ENCODE data around the gene ZNF827.
"Not testable (repeated sequence)": the region's sequence is repeated elsewhere in the genome, so short reads cannot be mapped to it uniquely, and the experiment has no call there.

The ZNF827 gene

DNA sequence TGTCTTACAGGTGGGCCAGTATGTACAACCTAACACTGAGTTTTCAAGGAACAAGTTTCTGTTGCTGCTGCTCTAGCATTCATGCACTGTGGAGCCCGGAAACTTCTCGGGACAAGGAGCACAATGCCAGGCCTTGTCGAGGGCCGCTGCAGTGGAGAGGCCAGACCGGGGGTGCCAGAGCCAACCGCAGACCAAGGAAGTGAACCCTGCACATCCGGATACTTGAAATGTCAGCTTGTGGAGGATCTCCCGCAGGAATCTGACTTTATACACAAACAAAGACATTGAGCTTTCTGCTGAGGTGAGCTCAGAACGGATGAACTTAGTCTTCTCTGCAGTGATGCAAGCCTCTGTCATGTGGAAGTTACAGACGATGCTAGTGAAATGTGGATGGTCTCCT lies 99.5 kb downstream of the ZNF827 start:
- Histone ChIP-seq H3K36me3 (ENCODE audit: insufficient read depth, low read length) (peaks cover 39% of the 10 kb centered on the region; the same call in 1 of the 2 replicates), H3K9me2 (replicated peaks; ENCODE audit: low read depth, low read length) (no peaks in the 10 kb centered on the region), H3K9me3 (ENCODE audit: insufficient read depth, low read depth, low read length) (no peaks in the 10 kb centered on the region), H3K4me2 (ENCODE audit: low read depth, low read length, poor library complexity, severe bottlenecking) (no peak overlapping the region), H3F3A (ENCODE audit: low read depth) (0 out of 2 replicates have a peak, but pooled peaks cover 3% of the 10 kb centered on the region), H3K9ac (ENCODE audit: low read depth, low read length, poor library complexity, severe bottlenecking) (no peak overlapping the region), H3K4me3 (ENCODE audit: low read length, poor library complexity, severe bottlenecking) (no peak overlapping the region), H2AFZ (ENCODE audit: low read length) (no peak overlapping the region), H4K20me1 (ENCODE audit: insufficient read depth, low read length, poor library complexity, severe bottlenecking) (no peaks in the 10 kb centered on the region), H3K4me1 (ENCODE audit: insufficient read depth, low read length, poor library complexity, severe bottlenecking) (peaks cover 15% of the 10 kb centered on the region), H3K27me3 (ENCODE audit: insufficient read depth, low read length, poor library complexity, severe bottlenecking) (no peaks in the 10 kb centered on the region), H3K79me2 (ENCODE audit: insufficient read depth, low read length) (no peaks in the 10 kb centered on the region)
- TF ChIP-seq EZH2phosphoT487 (IDR thresholded peaks at IDR 0.05; ENCODE audit: borderline replicate concordance), result no peak
- TF ChIP-seq, protein P1, sequence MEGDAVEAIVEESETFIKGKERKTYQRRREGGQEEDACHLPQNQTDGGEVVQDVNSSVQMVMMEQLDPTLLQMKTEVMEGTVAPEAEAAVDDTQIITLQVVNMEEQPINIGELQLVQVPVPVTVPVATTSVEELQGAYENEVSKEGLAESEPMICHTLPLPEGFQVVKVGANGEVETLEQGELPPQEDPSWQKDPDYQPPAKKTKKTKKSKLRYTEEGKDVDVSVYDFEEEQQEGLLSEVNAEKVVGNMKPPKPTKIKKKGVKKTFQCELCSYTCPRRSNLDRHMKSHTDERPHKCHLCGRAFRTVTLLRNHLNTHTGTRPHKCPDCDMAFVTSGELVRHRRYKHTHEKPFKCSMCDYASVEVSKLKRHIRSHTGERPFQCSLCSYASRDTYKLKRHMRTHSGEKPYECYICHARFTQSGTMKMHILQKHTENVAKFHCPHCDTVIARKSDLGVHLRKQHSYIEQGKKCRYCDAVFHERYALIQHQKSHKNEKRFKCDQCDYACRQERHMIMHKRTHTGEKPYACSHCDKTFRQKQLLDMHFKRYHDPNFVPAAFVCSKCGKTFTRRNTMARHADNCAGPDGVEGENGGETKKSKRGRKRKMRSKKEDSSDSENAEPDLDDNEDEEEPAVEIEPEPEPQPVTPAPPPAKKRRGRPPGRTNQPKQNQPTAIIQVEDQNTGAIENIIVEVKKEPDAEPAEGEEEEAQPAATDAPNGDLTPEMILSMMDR (conservative IDR thresholded peaks at IDR 0.05; ENCODE audit: low read length), result no peak

DNA sequence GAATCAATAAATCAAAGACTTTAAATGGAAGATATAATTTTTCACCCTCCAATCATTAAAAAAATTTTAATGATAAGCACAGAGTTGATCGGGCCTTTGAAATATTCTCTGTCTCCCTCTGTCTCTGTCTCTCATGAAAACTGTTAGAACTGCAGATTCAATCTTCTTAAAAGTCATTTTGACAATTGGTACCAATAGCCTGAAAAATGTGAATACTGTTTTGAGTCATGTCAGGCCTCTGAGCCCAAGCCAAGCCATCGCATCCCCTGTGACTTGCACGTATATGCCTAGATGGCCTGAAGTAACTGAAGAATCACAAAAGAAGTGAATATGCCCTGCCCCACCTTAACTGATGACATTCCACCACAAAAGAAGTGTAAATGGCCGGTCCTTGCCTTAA lies 106.2 kb downstream of the ZNF827 start:
- not testable (repeated sequence) for H4K20me1 ChIP-seq (ENCODE audit: insufficient read depth, low read length, poor library complexity, severe bottlenecking); H3K4me1 ChIP-seq (ENCODE audit: insufficient read depth, low read length, poor library complexity, severe bottlenecking); H2AFZ ChIP-seq (ENCODE audit: low read length); H3K4me2 ChIP-seq (ENCODE audit: low read depth, low read length, poor library complexity, severe bottlenecking); H3K79me2 ChIP-seq (ENCODE audit: insufficient read depth, low read length); H3K27me3 ChIP-seq (ENCODE audit: insufficient read depth, low read length, poor library complexity, severe bottlenecking); H3F3A ChIP-seq (ENCODE audit: low read depth); H3K9me2 ChIP-seq (replicated peaks; ENCODE audit: low read depth, low read length); H3K9ac ChIP-seq (ENCODE audit: low read depth, low read length, poor library complexity, severe bottlenecking); H3K9me3 ChIP-seq (ENCODE audit: insufficient read depth, low read depth, low read length); H3K4me3 ChIP-seq (ENCODE audit: low read length, poor library complexity, severe bottlenecking)
- H3K36me3 ChIP-seq (ENCODE audit: insufficient read depth, low read length), result peaks cover 37% of the 10 kb centered on the region

DNA sequence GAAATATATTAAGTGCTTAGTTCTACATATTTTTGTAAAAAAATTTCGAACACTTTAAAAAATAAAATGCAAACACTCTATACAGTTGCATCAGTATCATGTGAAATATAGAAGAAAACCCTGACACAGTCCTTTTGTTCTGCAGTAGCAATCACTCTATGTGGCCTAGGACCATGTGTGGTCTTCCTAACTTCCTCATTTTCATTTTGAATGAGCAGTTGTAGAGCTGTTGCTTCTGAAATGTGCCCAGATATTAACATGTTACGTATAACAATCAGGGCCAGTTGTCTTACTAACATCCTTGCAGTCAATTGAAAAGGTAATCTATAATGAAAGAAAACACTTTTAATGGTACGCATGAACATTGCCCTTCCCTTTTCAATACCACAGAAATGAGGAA lies 107.9 kb downstream of the ZNF827 start:
- Histone ChIP-seq H3K79me2 (ENCODE audit: insufficient read depth, low read length) (no peaks in the 10 kb centered on the region), H3K9me3 (ENCODE audit: insufficient read depth, low read depth, low read length) (no peaks in the 10 kb centered on the region), H3K4me1 (ENCODE audit: insufficient read depth, low read length, poor library complexity, severe bottlenecking) (peaks cover 8% of the 10 kb centered on the region), H4K20me1 (ENCODE audit: insufficient read depth, low read length, poor library complexity, severe bottlenecking) (no peaks in the 10 kb centered on the region), H3K27me3 (ENCODE audit: insufficient read depth, low read length, poor library complexity, severe bottlenecking) (no peaks in the 10 kb centered on the region), H3K9me2 (replicated peaks; ENCODE audit: low read depth, low read length) (no peaks in the 10 kb centered on the region), H3K4me2 (ENCODE audit: low read depth, low read length, poor library complexity, severe bottlenecking) (no peak overlapping the region), H3F3A (ENCODE audit: low read depth) (no peaks in the 10 kb centered on the region), H3K4me3 (ENCODE audit: low read length, poor library complexity, severe bottlenecking) (no peak overlapping the region), H3K9ac (ENCODE audit: low read depth, low read length, poor library complexity, severe bottlenecking) (no peak overlapping the region), H3K36me3 (ENCODE audit: insufficient read depth, low read length) (peaks cover 47% of the 10 kb centered on the region), H2AFZ (ENCODE audit: low read length) (no peak overlapping the region)
- TF ChIP-seq, protein P1 (conservative IDR thresholded peaks at IDR 0.05; ENCODE audit: low read length), result no peak
- TF ChIP-seq EZH2phosphoT487 (IDR thresholded peaks at IDR 0.05; ENCODE audit: borderline replicate concordance), result no peak

DNA sequence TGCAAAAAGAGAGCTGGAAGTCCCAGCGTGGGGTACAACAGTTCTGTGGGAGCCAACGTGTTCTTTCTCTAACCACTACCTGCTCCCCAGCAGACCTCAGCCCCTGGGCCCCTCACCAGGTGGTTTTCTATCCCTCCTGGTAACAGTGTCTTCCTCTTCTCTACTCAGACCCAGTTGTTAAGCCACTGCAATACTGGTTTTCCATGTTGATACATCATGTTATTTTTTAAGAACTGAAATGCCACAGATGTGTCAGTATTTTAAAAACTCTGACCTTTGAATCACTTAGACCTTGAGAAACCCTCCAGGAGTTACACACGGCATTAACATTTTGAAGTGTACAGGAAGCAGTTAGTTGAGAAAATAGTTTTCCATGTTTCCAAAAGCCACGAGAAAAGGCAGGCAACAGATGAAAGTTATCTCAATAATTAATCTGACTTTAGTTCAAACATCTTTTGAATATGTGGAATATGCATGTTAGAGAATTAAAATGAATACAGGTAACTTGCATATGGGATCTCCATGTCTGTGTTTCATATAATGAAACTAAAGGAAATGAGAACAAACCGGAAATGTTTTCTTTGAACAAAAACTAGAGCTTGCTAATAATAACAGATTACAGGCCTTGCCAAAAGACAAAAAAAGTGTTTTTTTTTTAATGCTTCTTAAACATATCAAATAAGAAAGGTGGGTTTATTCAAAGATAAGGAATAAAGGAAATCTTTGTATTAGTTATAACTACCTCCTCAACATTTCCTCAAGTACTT lies 108.8 kb downstream of the ZNF827 start:
- H3K4me3 ChIP-seq (ENCODE audit: low read length, poor library complexity, severe bottlenecking), result no peak overlapping the region
- H3K9me2 ChIP-seq (replicated peaks; ENCODE audit: low read depth, low read length), result no peaks in the 10 kb centered on the region
- no peak overlapping the region for H3K4me2 ChIP-seq (ENCODE audit: low read depth, low read length, poor library complexity, severe bottlenecking)
- no peaks in the 10 kb centered on the region for H3K79me2 ChIP-seq (ENCODE audit: insufficient read depth, low read length)
- no peak overlapping the region for H2AFZ ChIP-seq (ENCODE audit: low read length)
- H4K20me1 ChIP-seq (ENCODE audit: insufficient read depth, low read length, poor library complexity, severe bottlenecking), result no peaks in the 10 kb centered on the region
- no peak for TF ChIP-seq EZH2phosphoT487 (IDR thresholded peaks at IDR 0.05; ENCODE audit: borderline replicate concordance)
- TF ChIP-seq, protein P1 (conservative IDR thresholded peaks at IDR 0.05; ENCODE audit: low read length), result no peak
- no peaks in the 10 kb centered on the region for H3K27me3 ChIP-seq (ENCODE audit: insufficient read depth, low read length, poor library complexity, severe bottlenecking)
- H3K9me3 ChIP-seq (ENCODE audit: insufficient read depth, low read depth, low read length), result no peaks in the 10 kb centered on the region
- H3K36me3 ChIP-seq (ENCODE audit: insufficient read depth, low read length), result peaks cover 55% of the 10 kb centered on the region
- H3K9ac ChIP-seq (ENCODE audit: low read depth, low read length, poor library complexity, severe bottlenecking), result no peak overlapping the region
- no peaks in the 10 kb centered on the region for H3F3A ChIP-seq (ENCODE audit: low read depth)
- H3K4me1 ChIP-seq (ENCODE audit: insufficient read depth, low read length, poor library complexity, severe bottlenecking), result peaks cover 8% of the 10 kb centered on the region

Data from Loucy (cell line).